LNCaP clone FGC (cell line): ENCODE measurements around the gene CDNF.
"Not testable (repeated sequence)": the region's sequence is repeated elsewhere in the genome, so short reads cannot be mapped to it uniquely, and the experiment has no call there.

Experiments used
- DNase-seq: peaks from one replicate; pipeline ENCODE4 v3.0.0-alpha.2; 2011; ENCODE audit warnings: low read depth
- H3K4me3 ChIP-seq: 2 replicates; pipeline ENCODE4 v1.5.1; 2011; ENCODE audit warnings: mild to moderate bottlenecking, low read depth, low read length, control low read depth
- TF ChIP-seq, protein P1 (sequence below): IDR thresholded peaks from 2 replicates; pipeline ENCODE4 v1.5.1; 2012; ENCODE audit warnings: mild to moderate bottlenecking; ENCODE audit not compliant: control insufficient read depth, insufficient read depth; ENCODE audit errors: extremely low read depth

CDNF gene

DNA sequence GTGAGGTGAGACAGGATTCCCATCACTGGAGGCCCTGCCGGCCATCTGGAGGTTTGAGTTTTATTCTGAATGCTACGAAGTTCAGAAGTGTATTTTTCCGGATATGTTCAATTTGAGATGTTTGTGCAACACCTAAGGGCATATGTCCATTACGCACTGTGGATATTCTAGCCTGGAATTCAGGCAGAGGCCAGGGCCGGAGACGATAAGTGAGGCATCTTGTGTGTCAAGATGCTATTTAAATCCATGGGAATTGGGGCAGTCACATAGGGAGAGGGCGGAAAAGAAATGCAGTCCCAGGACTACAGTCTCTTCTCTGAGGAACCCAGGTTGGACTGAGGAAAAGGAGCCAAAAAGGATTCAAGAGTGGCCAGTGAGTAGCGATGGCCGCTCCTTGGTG is 38.9 kb upstream of the CDNF start:
- no peak for DNase-seq
- peak overlapping the region; percentile 92; the same call in 1 of the 2 replicates for H3K4me3 ChIP-seq
- TF ChIP-seq, protein P1, sequence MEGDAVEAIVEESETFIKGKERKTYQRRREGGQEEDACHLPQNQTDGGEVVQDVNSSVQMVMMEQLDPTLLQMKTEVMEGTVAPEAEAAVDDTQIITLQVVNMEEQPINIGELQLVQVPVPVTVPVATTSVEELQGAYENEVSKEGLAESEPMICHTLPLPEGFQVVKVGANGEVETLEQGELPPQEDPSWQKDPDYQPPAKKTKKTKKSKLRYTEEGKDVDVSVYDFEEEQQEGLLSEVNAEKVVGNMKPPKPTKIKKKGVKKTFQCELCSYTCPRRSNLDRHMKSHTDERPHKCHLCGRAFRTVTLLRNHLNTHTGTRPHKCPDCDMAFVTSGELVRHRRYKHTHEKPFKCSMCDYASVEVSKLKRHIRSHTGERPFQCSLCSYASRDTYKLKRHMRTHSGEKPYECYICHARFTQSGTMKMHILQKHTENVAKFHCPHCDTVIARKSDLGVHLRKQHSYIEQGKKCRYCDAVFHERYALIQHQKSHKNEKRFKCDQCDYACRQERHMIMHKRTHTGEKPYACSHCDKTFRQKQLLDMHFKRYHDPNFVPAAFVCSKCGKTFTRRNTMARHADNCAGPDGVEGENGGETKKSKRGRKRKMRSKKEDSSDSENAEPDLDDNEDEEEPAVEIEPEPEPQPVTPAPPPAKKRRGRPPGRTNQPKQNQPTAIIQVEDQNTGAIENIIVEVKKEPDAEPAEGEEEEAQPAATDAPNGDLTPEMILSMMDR, result no peak

DNA sequence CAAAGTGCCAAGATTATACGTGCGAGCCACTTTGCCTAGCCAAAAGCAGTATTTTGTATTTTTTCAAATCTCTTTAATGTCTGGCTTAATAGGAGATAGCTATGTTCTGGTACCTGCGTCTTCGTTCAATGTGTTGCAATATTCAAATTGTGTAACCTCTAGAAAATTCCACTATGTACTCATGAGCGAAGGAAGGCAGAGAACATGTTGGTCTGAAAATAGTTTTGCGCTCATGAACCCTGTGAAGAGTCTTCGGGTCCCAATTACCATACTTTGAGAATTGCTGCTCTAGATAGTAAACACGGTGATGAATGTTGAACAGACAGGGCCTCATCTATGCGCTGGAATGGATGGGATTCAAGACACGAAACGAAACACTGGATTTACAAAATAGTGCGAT is 38.1 kb upstream of the CDNF start:
- TF ChIP-seq, protein P1, result no peak
- H3K4me3 ChIP-seq, result no peak overlapping the region
- no peak for DNase-seq

DNA sequence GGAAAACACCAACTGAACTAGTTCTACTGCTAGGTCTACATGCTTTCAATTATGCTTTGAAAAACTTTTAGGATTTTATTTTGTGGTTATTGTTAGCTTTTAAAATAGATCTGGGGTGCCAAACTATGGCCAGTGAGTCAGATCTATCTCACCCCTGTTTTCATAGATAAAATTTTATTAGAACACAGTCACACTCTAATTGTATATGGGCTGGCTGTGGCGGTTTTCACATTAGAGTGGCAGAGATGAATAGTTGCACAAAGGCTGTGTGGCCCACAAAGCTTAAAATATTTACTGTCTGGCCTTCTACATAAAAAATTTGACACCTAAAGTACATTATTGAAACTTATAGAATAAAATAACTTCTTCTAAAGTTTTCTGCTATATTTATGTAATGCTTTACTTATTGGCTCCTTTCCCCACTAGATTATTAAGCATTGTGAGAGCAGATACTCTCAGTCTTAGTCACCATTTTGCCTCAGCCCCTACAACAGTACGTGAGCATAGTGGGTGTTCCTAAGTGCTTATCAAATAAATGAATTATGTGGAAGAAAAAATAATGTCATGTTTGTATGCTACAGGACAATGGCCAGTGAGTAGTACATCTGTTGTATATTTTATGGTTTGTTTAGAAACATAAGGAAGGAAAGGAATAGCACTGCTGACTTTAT is 35.4 kb upstream of the CDNF start:
- DNase-seq, result no peak
- no peak overlapping the region for H3K4me3 ChIP-seq
- TF ChIP-seq, protein P1, result no peak

DNA sequence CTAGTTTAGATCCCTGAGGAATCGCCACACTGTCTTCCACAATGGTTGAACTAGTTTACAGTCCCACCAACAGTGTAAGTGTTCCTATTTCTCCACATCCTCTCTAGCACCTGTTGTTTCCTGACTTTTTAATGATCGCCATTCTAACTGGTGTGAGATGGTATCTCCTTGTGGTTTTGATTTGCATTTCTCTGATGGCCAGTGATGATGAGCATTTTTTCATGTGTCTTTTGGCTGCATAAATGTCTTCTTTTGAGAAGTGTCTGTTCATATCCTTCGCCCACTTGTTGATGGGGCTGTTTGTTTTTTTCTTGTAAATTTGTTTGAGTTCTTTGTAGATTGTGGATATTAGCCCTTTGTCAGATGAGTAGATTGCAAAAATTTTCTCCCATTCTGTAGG is 27.0 kb upstream of the CDNF start:
- not testable (repeated sequence) for H3K4me3 ChIP-seq, DNase-seq

DNA sequence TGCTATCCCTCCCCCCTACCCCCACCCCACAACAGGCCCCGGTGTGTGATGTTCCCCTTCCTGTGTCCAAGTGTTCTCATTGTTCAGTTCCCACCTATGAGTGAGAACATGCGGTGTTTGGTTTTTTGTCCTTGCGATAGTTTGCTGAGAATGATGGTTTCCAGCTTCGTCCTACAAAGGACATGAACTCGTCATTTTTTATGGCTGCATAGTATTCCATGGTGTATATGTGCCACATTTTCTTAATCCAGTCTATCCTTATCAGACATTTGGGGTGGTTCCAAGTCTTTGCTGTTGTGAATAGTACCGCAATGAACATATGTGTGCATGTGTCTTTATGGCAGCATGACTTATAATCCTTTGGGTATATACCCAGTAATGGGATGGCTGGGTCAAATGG is 26.6 kb upstream of the CDNF start:
- H3K4me3 ChIP-seq, DNase-seq: not testable (repeated sequence)

DNA sequence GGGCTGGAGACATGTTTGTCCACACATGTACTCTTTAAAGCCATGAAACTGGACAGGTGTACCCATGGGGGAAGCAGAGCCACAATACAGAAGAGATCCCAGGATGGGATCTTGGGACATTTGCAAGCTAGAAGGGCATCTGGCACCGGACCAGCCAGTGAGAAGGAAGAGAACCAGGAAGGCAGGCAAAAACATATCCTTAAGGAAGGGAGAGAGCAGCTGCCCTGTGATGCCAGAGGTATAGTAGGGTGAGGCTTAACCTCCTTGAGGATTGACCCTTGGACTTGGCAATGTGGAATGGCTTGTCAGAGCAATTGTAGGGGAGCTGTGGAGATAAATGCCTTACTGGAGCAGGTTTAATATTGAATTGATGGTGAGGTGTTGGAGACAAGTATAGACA is 23.0 kb upstream of the CDNF start:
- DNase-seq, result no peak
- H3K4me3 ChIP-seq, result no peak overlapping the region
- TF ChIP-seq, protein P1, result no peak

DNA sequence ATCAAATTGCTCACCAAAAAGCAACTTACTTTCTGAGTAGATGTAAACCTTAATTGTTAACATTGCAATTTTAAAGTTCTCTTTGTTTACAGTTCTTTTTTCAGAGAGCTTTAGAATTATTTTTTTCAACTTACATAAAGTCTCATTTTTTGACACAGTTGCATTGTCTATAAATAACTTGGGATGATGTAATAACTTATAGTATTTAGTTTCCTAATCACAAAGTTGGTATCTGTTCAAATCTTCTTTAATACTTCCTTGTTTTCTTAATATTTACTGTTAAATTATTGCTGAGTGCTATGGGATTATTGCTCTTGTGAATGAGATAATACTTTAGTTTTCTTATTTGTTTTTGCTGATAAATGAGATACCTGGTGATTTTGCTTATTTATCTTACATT is 21.9 kb upstream of the CDNF start:
- peak; percentile 63 for DNase-seq
- H3K4me3 ChIP-seq, result no peak overlapping the region
- TF ChIP-seq, protein P1, result no peak

DNA sequence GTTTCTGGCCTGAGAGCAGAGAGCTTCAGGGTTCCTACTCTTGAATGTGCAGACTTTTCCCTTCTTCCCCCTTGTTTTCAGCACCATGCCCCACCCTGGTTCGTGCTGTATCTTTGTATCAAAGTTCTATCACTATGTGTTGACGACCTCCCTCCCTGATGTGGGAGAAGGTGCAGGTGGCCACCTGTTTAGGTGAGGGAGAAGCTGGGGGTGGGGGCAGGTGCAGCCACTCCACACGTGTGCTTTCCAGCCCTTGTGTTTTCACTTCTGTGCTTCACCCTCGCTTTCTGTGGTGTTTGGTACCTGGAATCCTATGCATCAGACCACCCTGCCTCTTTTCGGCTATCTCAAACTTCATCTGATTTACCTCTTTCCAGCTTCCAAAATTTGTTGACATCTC is 21.2 kb upstream of the CDNF start:
- no peak for DNase-seq
- no peak overlapping the region for H3K4me3 ChIP-seq
- TF ChIP-seq, protein P1, result no peak
